ENCODE measurements around the gene FAM107A. TPM values are rescaled to one million over a fixed set of nuclear protein-coding genes. Genes with fewer than 3 reads are reported as not detected.

FAM107A gene
- total RNA-seq, 2 experiments from 2014 or later, result not detected

GRCh38 chr3:58622436-58622835, 45.2 kb upstream of the FAM107A start:
- no peaks in the 10 kb centered on the region for H3K36me3 Mint-ChIP-seq (ENCODE audit: low read depth)
- H3K9me3 Mint-ChIP-seq, result no peaks in the 10 kb centered on the region
- intact Hi-C loops (cut with DNase I, micrococcal nuclease), result no loop called here

GRCh38 chr3:58621086-58621830, 44.1 kb upstream of the FAM107A start:
- Histone ChIP-seq H3K4me1 (ENCODE audit: insufficient read depth, low read length) (no peaks in the 10 kb centered on the region), H3K27me3 (ENCODE audit: control insufficient read depth in 1 of 2, insufficient read depth in 2 of 2, low read length in 2 of 2) (no peaks in the 10 kb centered on the region), H3K4me3 (ENCODE audit: low read length) (no peak overlapping the region), H3K27ac (ENCODE audit: low read depth in 1 of 2, low read length in 2 of 2) (no peak overlapping the region), H3K36me3 (ENCODE audit: insufficient read depth, low read length) (no peaks in the 10 kb centered on the region), H3K9me3 (ENCODE audit: control insufficient read depth in 1 of 2, insufficient read depth in 1 of 2, low read length in 2 of 2) (no peaks in the 10 kb centered on the region)
- ATAC-seq (ENCODE audit: poor library complexity), result no peak
- DNase-seq, result no peak
- H3K4me3 Mint-ChIP-seq, result no peak overlapping the region
- no peak overlapping the region for H3K27ac Mint-ChIP-seq
- H3K4me1 Mint-ChIP-seq (ENCODE audit: low read depth), result no peaks in the 10 kb centered on the region
- intact Hi-C loops (cut with DNase I, micrococcal nuclease), result no loop called here
- H3K9me3 Mint-ChIP-seq, result no peaks in the 10 kb centered on the region
- CTCF ChIA-PET, result no interaction called here
- TF ChIP-seq CTCF (IDR thresholded peaks at IDR 0.05), result no peak
- H3K27me3 Mint-ChIP-seq, result no peaks in the 10 kb centered on the region
- H3K36me3 Mint-ChIP-seq (ENCODE audit: low read depth), result no peaks in the 10 kb centered on the region
- POLR2A ChIA-PET, result no interaction called here

More at GRCh38 chr3:58622436-58622835, 45.2 kb upstream of the FAM107A start:
- H3K4me1 Mint-ChIP-seq (ENCODE audit: low read depth), result no peaks in the 10 kb centered on the region
- POLR2A ChIA-PET, result no interaction called here
- ATAC-seq (ENCODE audit: poor library complexity) (no peak), DNase-seq (no peak)
- H3K4me3 ChIP-seq (ENCODE audit: low read length), result no peak overlapping the region
- H3K27ac Mint-ChIP-seq, result no peak overlapping the region
- no peak overlapping the region for H3K4me3 Mint-ChIP-seq
- no peaks in the 10 kb centered on the region for H3K27me3 Mint-ChIP-seq
- TF ChIP-seq CTCF (IDR thresholded peaks at IDR 0.05), result no peak
- no peaks in the 10 kb centered on the region for H3K9me3 ChIP-seq (ENCODE audit: control insufficient read depth in 1 of 2, insufficient read depth in 1 of 2, low read length in 2 of 2)
- H3K27me3 ChIP-seq (ENCODE audit: control insufficient read depth in 1 of 2, insufficient read depth in 2 of 2, low read length in 2 of 2), result no peaks in the 10 kb centered on the region
- CTCF ChIA-PET, result no interaction called here
- H3K27ac ChIP-seq (ENCODE audit: low read depth in 1 of 2, low read length in 2 of 2), result no peak overlapping the region
- no peaks in the 10 kb centered on the region for H3K36me3 ChIP-seq (ENCODE audit: insufficient read depth, low read length)
- H3K4me1 ChIP-seq (ENCODE audit: insufficient read depth, low read length), result no peaks in the 10 kb centered on the region

- Mint-ChIP-seq H3K27ac (no peak overlapping the region), H3K9me3 (no peaks in the 10 kb centered on the region), H3K4me3 (no peak overlapping the region), H3K27me3 (no peaks in the 10 kb centered on the region), H3K36me3 (ENCODE audit: low read depth) (no peaks in the 10 kb centered on the region), H3K4me1 (ENCODE audit: low read depth) (no peaks in the 10 kb centered on the region)
- POLR2A ChIA-PET, result no interaction called here
- H3K4me3 ChIP-seq (ENCODE audit: low read length), result no peak overlapping the region
- intact Hi-C loops (cut with DNase I, micrococcal nuclease), result no loop called here
- ATAC-seq (ENCODE audit: poor library complexity) (no peak), DNase-seq (no peak)
- no peaks in the 10 kb centered on the region for H3K36me3 ChIP-seq (ENCODE audit: insufficient read depth, low read length)
- no peaks in the 10 kb centered on the region for H3K9me3 ChIP-seq (ENCODE audit: control insufficient read depth in 1 of 2, insufficient read depth in 1 of 2, low read length in 2 of 2)
- H3K27me3 ChIP-seq (ENCODE audit: control insufficient read depth in 1 of 2, insufficient read depth in 2 of 2, low read length in 2 of 2), result no peaks in the 10 kb centered on the region
- H3K4me1 ChIP-seq (ENCODE audit: insufficient read depth, low read length), result no peaks in the 10 kb centered on the region
- CTCF ChIA-PET, result no interaction called here
- H3K27ac ChIP-seq (ENCODE audit: low read depth in 1 of 2, low read length in 2 of 2), result no peak overlapping the region
- TF ChIP-seq CTCF (IDR thresholded peaks at IDR 0.05), result no peak
These were observed 43.2 kb upstream of the FAM107A start for GRCh38 chr3:58620421-58620820.
